Activated CD8-positive, alpha-beta T cell treated with anti-CD3 and anti-CD28 coated beads for 36 hours (primary cell): ENCODE data around the gene BTBD2. TPM values are rescaled to one million over a fixed set of nuclear protein-coding genes. Genes with fewer than 3 reads are reported as not detected.

Experiments
- ATAC-seq: fragments of 200-7000 bp; cut with Tn5 transposase; one replicate; pipeline ENCODE4 v1.10.0; 2021; ENCODE audit warnings: mild to moderate bottlenecking, moderate library complexity
- CTCF ChIA-PET: fragments of 350-600 bp; sonication (Branson Sonifier 250); formaldehyde crosslinking; loops from one replicate; lab custom pipeline; 2021; ENCODE audit warnings: antibody characterized with exemption; lab: Charles Lee
- POLR2A ChIA-PET: fragments of 350-600 bp; sonication (Branson Sonifier 250); formaldehyde crosslinking; loops from one replicate; lab custom pipeline; 2021; ENCODE audit warnings: antibody characterized with exemption; lab: Charles Lee
- DNase-seq: peaks from one replicate; pipeline ENCODE4 v3.0.0-alpha.2; 2020
- H3K27ac Mint-ChIP-seq: one replicate; pipeline ENCODE4 v1.8.0; 2021; ENCODE audit warnings: mild to moderate bottlenecking, mixed read lengths
- H3K27me3 Mint-ChIP-seq: one replicate; pipeline ENCODE4 v1.8.0; 2021; ENCODE audit warnings: mixed read lengths
- H3K36me3 Mint-ChIP-seq: one replicate; pipeline ENCODE4 v1.8.0; 2021; ENCODE audit warnings: low read depth, mixed read lengths
- H3K4me1 Mint-ChIP-seq: one replicate; pipeline ENCODE4 v1.8.0; 2021; ENCODE audit warnings: low read depth, mixed read lengths
- H3K4me3 Mint-ChIP-seq: one replicate; pipeline ENCODE4 v1.8.0; 2021; ENCODE audit warnings: mild to moderate bottlenecking, moderate library complexity, mixed read lengths
- H3K9me3 Mint-ChIP-seq: one replicate; pipeline ENCODE4 v1.8.0; 2021; ENCODE audit warnings: mixed read lengths
- intact Hi-C: fragments of 100-400 bp; cut with micrococcal nuclease; formaldehyde crosslinking; loops from one replicate; pipeline ENCODE4 v1.10.0; 2022
- total RNA-seq, 2 experiments: library from RNA; stranded (reverse); gene quantifications; one replicate each; pipeline ENCODE4 v1.2.3, GENCODE V29; 2021
- TF ChIP-seq, protein P1 (sequence below): fragments of 200-600 bp; IDR thresholded peaks from one replicate; pipeline ENCODE4 v1.8.0; 2022; ENCODE audit warnings: antibody characterized with exemption, mild to moderate bottlenecking

The BTBD2 gene
- total RNA-seq, 2 experiments from 2014 or later, result 36.5 to 44.6 TPM

DNA sequence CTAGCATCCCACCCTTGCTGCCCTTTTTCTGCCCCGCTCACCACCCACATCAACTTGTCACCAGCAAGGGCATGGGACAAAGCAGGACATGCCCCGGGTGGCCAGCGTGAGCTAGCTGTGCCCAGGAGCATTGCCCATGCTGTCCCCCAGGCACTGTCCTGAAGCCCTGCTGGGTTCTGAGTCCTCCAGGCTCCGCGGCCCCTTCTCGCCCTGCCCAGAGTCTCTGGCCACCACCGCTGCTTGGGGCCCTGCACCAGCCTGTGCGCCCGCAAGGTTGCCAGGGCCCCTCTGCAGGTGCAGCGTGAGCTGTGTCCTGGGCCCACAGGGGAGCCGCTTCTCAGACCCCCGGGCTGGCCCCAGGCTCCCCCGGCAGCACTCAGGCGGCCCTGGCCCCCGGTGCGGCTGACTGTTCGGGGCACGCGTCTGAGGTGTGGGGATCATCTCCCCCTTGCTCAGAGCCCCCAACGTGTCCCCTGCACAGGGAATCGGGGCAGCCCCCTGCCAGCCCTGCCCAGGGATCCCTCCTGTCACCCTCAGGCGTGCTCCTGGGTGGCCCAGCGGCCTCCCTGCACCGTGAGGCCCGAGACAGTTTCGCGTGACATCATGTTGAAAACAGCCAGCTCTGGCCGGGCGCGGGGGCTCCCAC is 70.5 kb downstream of the BTBD2 start:
- Mint-ChIP-seq H3K27ac (no peak overlapping the region), H3K4me1 (peaks cover 37% of the 10 kb centered on the region), H3K4me3 (no peak overlapping the region), H3K9me3 (no peaks in the 10 kb centered on the region), H3K27me3 (no peaks in the 10 kb centered on the region), H3K36me3 (peaks cover 5% of the 10 kb centered on the region)
- CTCF ChIA-PET, result interaction anchor here (0.8 to 2.1 kb wide), 7 partner anchors 15 to 75 kb away, joined by 3 to 5 read pairs (median 4); no protein-coding TSS in a partner anchor
- no peak for ATAC-seq
- DNase-seq, result no peak
- POLR2A ChIA-PET, result interaction anchor here (0.6 to 1.1 kb wide), 2 partner anchors 48 to 295 kb away, joined by 3 read pairs; no protein-coding TSS in a partner anchor
- TF ChIP-seq, protein P1, sequence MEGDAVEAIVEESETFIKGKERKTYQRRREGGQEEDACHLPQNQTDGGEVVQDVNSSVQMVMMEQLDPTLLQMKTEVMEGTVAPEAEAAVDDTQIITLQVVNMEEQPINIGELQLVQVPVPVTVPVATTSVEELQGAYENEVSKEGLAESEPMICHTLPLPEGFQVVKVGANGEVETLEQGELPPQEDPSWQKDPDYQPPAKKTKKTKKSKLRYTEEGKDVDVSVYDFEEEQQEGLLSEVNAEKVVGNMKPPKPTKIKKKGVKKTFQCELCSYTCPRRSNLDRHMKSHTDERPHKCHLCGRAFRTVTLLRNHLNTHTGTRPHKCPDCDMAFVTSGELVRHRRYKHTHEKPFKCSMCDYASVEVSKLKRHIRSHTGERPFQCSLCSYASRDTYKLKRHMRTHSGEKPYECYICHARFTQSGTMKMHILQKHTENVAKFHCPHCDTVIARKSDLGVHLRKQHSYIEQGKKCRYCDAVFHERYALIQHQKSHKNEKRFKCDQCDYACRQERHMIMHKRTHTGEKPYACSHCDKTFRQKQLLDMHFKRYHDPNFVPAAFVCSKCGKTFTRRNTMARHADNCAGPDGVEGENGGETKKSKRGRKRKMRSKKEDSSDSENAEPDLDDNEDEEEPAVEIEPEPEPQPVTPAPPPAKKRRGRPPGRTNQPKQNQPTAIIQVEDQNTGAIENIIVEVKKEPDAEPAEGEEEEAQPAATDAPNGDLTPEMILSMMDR, result no peak
- intact Hi-C loops, result no loop called here

DNA sequence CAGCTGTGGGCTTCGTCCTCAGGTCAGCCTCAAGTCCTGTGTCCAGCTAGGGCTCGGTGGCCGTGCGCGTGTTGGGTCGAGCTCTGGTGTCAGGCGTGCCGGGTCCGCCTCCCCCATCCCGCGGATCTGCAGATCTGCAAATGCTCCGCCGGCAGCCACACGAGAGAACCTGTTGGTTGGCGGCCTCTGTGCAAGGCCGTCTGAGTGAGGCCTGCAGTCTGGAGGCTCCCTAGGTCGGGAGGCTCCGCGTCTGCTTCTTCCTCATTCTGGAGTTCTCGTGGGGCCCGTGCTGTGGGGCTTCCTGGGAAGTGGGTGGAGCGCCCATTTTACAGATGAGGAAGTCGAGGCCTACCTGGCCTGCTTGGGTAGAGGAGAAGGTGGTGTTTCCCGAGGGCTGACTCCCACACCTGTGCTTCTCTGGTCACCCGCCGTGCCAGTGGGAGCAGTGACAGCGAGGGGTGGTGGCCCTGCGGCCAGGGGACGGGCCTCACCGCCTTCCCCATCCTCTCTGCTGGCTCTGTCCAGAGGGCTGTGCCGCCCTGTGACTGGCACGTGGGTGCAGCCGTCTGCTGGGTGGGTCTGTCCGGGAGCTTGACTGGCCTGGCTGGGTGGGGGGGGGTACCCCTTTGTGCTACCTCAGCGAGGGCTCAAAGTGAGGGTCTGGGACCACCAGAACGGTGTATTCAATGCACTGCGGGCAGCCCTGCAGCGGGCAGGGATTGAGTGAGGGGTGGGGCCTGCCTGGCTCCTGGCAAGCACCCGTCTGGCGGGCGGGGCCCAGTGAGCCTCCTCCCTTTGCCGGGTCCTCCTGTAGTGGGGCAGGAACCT is 71.2 kb downstream of the BTBD2 start:
- Mint-ChIP-seq H3K36me3 (peaks cover 5% of the 10 kb centered on the region), H3K9me3 (no peaks in the 10 kb centered on the region), H3K27me3 (no peaks in the 10 kb centered on the region), H3K4me3 (peak overlapping the region; percentile 19), H3K27ac (no peak overlapping the region), H3K4me1 (peaks cover 43% of the 10 kb centered on the region)
- ChIA-PET POLR2A (interaction anchor here (0.6 to 1.1 kb wide), 2 partner anchors 47 to 296 kb away, joined by 3 read pairs; no protein-coding TSS in a partner anchor), CTCF (interaction anchor here (1.0 to 2.4 kb wide), 5 partner anchors 15 to 153 kb away, joined by 3 to 6 read pairs (median 4); no protein-coding TSS in a partner anchor)
- intact Hi-C loops, result no loop called here
- no peak for DNase-seq
- TF ChIP-seq, protein P1, result no peak
- no peak for ATAC-seq

DNA sequence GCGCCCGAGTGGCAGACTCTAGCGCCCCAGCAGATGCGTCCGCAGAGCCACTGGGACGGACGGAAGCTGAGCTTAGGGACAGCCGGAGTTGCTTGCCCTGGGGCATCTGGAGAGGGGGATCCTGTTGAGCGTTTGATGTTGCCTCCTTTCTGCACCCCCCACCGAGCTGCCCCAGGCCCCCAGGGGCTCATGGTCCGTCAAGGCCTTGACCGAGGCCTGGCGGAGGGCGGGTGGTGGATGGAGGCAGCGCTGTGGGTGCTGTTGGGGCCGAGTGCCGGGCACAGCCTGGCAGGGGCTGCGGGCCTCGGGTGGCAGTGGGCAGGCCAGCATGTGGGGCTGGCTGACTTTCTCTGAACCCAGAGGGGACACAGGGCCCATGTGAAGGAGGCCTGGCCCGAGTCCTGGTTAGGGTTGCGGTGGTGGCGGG is 71.8 kb downstream of the BTBD2 start:
- ChIA-PET CTCF (interaction anchor here (1.0 to 2.4 kb wide), 3 partner anchors 14 to 154 kb away, joined by 3 to 6 read pairs (median 4); no protein-coding TSS in a partner anchor), POLR2A (interaction anchor here (1.2 to 2.0 kb wide), 3 partner anchors 9 to 108 kb away, joined by 5 to 7 read pairs (median 6); no protein-coding TSS in a partner anchor)
- ATAC-seq (no peak), DNase-seq (no peak)
- H3K9me3 Mint-ChIP-seq, result no peaks in the 10 kb centered on the region
- intact Hi-C loops, result no loop called here
- TF ChIP-seq, protein P1, result no peak
- H3K27me3 Mint-ChIP-seq, result no peaks in the 10 kb centered on the region
- H3K36me3 Mint-ChIP-seq, result peaks cover 5% of the 10 kb centered on the region
- peaks cover 37% of the 10 kb centered on the region for H3K4me1 Mint-ChIP-seq
- peak overlapping the region; percentile 94 for H3K4me3 Mint-ChIP-seq
- peak overlapping the region; percentile 83 for H3K27ac Mint-ChIP-seq

DNA sequence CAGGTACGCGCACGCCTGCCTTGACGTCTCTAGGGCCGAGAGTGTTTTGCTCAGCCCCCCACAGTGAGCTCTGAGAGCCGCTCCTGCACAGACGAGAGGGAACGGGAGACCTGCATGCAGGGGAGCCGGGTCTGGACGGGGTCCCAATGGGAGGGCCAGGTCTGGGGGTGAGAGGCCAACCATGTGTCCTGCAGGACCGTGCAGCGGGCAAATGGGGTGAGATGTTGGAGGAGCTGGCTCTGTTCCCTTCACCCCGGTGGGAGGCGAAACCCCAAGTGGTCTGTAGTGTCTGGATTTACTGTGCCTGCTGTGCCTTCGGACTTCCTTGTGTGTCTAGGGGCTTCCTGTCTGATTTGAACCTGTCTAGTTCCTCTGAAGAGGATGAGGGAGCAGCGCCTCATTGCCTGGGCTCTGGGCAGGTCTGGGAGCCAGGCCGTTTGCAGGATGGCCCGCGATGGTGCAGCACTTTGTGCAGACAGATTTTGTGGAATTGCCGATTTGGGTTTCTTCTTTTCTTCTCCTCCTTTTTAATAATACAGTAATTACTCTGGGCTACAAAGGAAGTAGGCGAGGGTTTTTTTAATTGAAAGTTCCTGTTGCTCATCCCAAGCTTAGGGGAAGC is 72.5 kb downstream of the BTBD2 start:
- no peaks in the 10 kb centered on the region for H3K9me3 Mint-ChIP-seq
- ATAC-seq (no peak), DNase-seq (no peak)
- CTCF ChIA-PET, result interaction anchor here (1.4 to 2.4 kb wide), 3 partner anchors 13 to 53 kb away, joined by 3 to 6 read pairs (median 4); no protein-coding TSS in a partner anchor
- H3K36me3 Mint-ChIP-seq, result peaks cover 5% of the 10 kb centered on the region
- intact Hi-C loops, result no loop called here
- H3K4me3 Mint-ChIP-seq, result peak overlapping the region; percentile 94
- POLR2A ChIA-PET, result interaction anchor here (1.0 to 2.0 kb wide), 7 partner anchors 10 to 117 kb away, joined by 3 to 7 read pairs (median 4); no protein-coding TSS in a partner anchor
- H3K27me3 Mint-ChIP-seq, result no peaks in the 10 kb centered on the region
- H3K4me1 Mint-ChIP-seq, result peaks cover 34% of the 10 kb centered on the region
- TF ChIP-seq, protein P1, result no peak
- peak overlapping the region; percentile 83 for H3K27ac Mint-ChIP-seq
